GM12872 (cell line): ENCODE results near the gene CEP112.

Experiments used
- TF ChIP-seq, protein P1 (sequence below): IDR thresholded peaks from 3 replicates; pipeline ENCODE4 v1.5.1; 2011; ENCODE audit warnings: low read depth, mild to moderate bottlenecking, low read length, moderate library complexity; ENCODE audit not compliant: insufficient read depth

CEP112 gene

GRCh38 chr17:65801513-65801912 lies 390.4 kb downstream of the CEP112 start:
- TF ChIP-seq, protein P1, sequence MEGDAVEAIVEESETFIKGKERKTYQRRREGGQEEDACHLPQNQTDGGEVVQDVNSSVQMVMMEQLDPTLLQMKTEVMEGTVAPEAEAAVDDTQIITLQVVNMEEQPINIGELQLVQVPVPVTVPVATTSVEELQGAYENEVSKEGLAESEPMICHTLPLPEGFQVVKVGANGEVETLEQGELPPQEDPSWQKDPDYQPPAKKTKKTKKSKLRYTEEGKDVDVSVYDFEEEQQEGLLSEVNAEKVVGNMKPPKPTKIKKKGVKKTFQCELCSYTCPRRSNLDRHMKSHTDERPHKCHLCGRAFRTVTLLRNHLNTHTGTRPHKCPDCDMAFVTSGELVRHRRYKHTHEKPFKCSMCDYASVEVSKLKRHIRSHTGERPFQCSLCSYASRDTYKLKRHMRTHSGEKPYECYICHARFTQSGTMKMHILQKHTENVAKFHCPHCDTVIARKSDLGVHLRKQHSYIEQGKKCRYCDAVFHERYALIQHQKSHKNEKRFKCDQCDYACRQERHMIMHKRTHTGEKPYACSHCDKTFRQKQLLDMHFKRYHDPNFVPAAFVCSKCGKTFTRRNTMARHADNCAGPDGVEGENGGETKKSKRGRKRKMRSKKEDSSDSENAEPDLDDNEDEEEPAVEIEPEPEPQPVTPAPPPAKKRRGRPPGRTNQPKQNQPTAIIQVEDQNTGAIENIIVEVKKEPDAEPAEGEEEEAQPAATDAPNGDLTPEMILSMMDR = no peak

DNA sequence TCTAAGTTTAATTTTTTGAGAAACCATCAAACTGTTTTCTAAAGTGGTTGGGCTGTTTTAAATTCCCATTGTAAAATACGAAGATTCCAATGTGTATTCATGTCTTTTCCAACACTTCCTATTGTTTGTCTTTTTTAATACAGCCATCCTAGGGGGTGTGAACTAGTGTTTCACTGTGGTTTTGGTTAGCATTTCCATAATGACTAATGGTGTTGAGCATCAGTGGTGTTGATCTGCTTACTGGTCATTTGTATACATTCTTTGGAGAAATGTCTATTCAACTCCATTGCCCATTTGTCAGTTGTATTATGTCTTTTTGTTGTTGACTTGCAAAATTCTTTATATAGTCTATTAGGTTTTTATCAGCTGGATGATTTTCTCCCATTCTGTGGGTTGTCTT lies 391.3 kb downstream of the CEP112 start:
- TF ChIP-seq, protein P1 = no peak

- TF ChIP-seq, protein P1 = no peak
Observed at GRCh38 chr17:65799869-65800268, 392.1 kb downstream of the CEP112 start.

GRCh38 chr17:65799454-65799853 lies 392.5 kb downstream of the CEP112 start:
- TF ChIP-seq, protein P1 = no peak

GRCh38 chr17:65797809-65798208 lies 394.1 kb downstream of the CEP112 start:
- TF ChIP-seq, protein P1 = peak; percentile 51

GRCh38 chr17:65797101-65797500 lies 394.8 kb downstream of the CEP112 start:
- TF ChIP-seq, protein P1 = no peak

GRCh38 chr17:65794572-65794971 lies 397.4 kb downstream of the CEP112 start:
- TF ChIP-seq, protein P1 = peak; percentile 56

DNA sequence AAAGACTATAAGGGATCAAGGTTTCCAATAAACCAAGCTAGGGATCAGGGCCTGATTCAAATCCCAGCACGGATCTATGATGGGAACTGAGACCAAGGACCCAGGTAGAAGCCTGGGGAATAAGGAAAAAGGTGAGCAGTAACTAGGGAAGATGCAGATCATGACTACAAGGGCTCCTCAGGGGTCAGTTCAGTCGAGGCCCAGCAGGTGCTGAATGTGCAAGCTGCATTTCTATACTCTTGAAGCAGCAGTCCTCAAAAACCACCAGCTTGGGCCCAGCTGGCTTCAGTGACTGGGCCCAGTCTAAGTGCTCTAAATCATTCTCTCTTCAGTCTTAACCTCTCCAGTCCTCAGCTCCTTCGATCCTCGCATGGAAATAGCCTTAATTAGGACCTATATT lies 401.7 kb downstream of the CEP112 start:
- TF ChIP-seq, protein P1 = no peak
